Neural cell (in vitro differentiated cells): ENCODE measurements around the gene BEND5. TPM values are rescaled to one million over a fixed set of nuclear protein-coding genes. Genes with fewer than 3 reads are reported as not detected.

ENCODE experiments used
- H2AFZ ChIP-seq: fragments of 200-600, 300-800 bp; sonication (generic), shearing (Covaris generic); 2 replicates; pipeline ENCODE4 v1.6.0; 2014; ENCODE audit warnings: low read depth, mild to moderate bottlenecking, antibody characterized with exemption, low read length, moderate library complexity
- H3F3A ChIP-seq: fragments of 200-600 bp; shearing (Covaris generic); 2 replicates; pipeline ENCODE4 v1.6.1; 2016; ENCODE audit warnings: mild to moderate bottlenecking, moderate library complexity, mixed read lengths, antibody characterized with exemption, low read length; ENCODE audit not compliant: insufficient read depth, poor library complexity, severe bottlenecking
- H3K27ac ChIP-seq: fragments of 200-600, 300-800 bp; sonication (generic), shearing (Covaris generic); 2 replicates; pipeline ENCODE4 v1.5.1; 2014; ENCODE audit warnings: mild to moderate bottlenecking, low read length, moderate library complexity
- H3K27me3 ChIP-seq: fragments of 300-800, 200-600 bp; sonication (generic), shearing (Covaris generic); 2 replicates; pipeline ENCODE4 v1.6.0; 2014; ENCODE audit warnings: mild to moderate bottlenecking, low read depth, low read length, moderate library complexity; ENCODE audit not compliant: insufficient read depth
- H3K36me3 ChIP-seq: fragments of 300-800, 200-600 bp; sonication (generic), shearing (Covaris generic); 2 replicates; pipeline ENCODE4 v1.5.1; 2014; ENCODE audit warnings: mild to moderate bottlenecking, antibody characterized with exemption, low read length, moderate library complexity; ENCODE audit not compliant: insufficient read depth
- H3K4me2 ChIP-seq: fragments of 300-800, 200-600 bp; sonication (generic), shearing (Covaris generic); 2 replicates; pipeline ENCODE4 v1.6.0; 2014; ENCODE audit warnings: mild to moderate bottlenecking, low read length
- H3K4me3 ChIP-seq: fragments of 300-800, 200-600 bp; sonication (generic), shearing (Covaris generic); 2 replicates; pipeline ENCODE4 v1.5.1; 2014; ENCODE audit warnings: mild to moderate bottlenecking, low read length, moderate library complexity
- H3K79me2 ChIP-seq: fragments of 200-600 bp; shearing (Covaris generic); replicated peaks from 2 replicates; pipeline ENCODE4 v1.6.0; 2014; ENCODE audit warnings: mild to moderate bottlenecking, low read length, moderate library complexity; ENCODE audit not compliant: insufficient read depth
- H3K9ac ChIP-seq: fragments of 300-800, 200-600 bp; sonication (generic), shearing (Covaris generic); 2 replicates; pipeline ENCODE4 v1.6.1; 2016; ENCODE audit warnings: mild to moderate bottlenecking, low read length, mixed read lengths
- H3K9me2 ChIP-seq: fragments of 200-600 bp; shearing (Covaris generic); 2 replicates; pipeline ENCODE4 v1.6.1; 2016; ENCODE audit warnings: mild to moderate bottlenecking, low read length, mixed read lengths; ENCODE audit not compliant: insufficient read depth
- H3K9me3 ChIP-seq: fragments of 200-600, 300-800 bp; sonication (generic), shearing (Covaris generic); 2 replicates; pipeline ENCODE4 v1.6.1; 2016; ENCODE audit warnings: mild to moderate bottlenecking, mixed run types, low read length, moderate library complexity, mixed read lengths
- H4K20me1 ChIP-seq: fragments of 200-600 bp; shearing (Covaris generic); 2 replicates; pipeline ENCODE4 v1.6.1; 2016; ENCODE audit warnings: mild to moderate bottlenecking, mixed run types; ENCODE audit not compliant: insufficient read depth
- CTCF ChIP-seq: fragments of 450-650 bp; IDR thresholded peaks from 2 replicates; pipeline ENCODE4 v1.5.1; 2014; ENCODE audit warnings: antibody characterized with exemption, mild to moderate bottlenecking, moderate library complexity; ENCODE audit not compliant: poor library complexity, severe bottlenecking
- EP300 ChIP-seq: fragments of 450-650 bp; conservative IDR thresholded peaks from 2 replicates; pipeline ENCODE4 v1.6.1; 2014; ENCODE audit warnings: antibody characterized with exemption, mild to moderate bottlenecking, moderate library complexity; ENCODE audit not compliant: poor library complexity, severe bottlenecking
- EZH2 ChIP-seq: fragments of 200-600, 300-800 bp; shearing (Covaris generic), sonication (generic); IDR thresholded peaks from 2 replicates; pipeline ENCODE4 v1.6.1; 2014; ENCODE audit warnings: antibody characterized with exemption, low read length, borderline replicate concordance, mild to moderate bottlenecking; ENCODE audit not compliant: insufficient read depth, poor library complexity, severe bottlenecking
- MXI1 ChIP-seq: fragments of 450-650 bp; conservative IDR thresholded peaks from 2 replicates; pipeline ENCODE4 v1.6.1; 2014; ENCODE audit warnings: antibody characterized with exemption, mild to moderate bottlenecking; ENCODE audit not compliant: poor library complexity, severe bottlenecking
- POLR2AphosphoS5 ChIP-seq: IDR thresholded peaks from 2 replicates; pipeline ENCODE4 v1.6.1; 2012
- RAD21 ChIP-seq: fragments of 450-650 bp; conservative IDR thresholded peaks from 2 replicates; pipeline ENCODE4 v1.6.1; 2014; ENCODE audit warnings: antibody characterized with exemption, mild to moderate bottlenecking, moderate library complexity
- REST ChIP-seq: IDR thresholded peaks from 2 replicates; pipeline ENCODE4 v1.6.1; 2012; ENCODE audit warnings: borderline replicate concordance
- SMC3 ChIP-seq: fragments of 450-650 bp; conservative IDR thresholded peaks from 2 replicates; pipeline ENCODE4 v1.6.1; 2014; ENCODE audit warnings: antibody characterized with exemption, mild to moderate bottlenecking, moderate library complexity; ENCODE audit not compliant: poor library complexity
- TAF1 ChIP-seq: IDR thresholded peaks from 2 replicates; pipeline ENCODE4 v1.6.1; 2012; ENCODE audit warnings: low read depth
- polyA plus RNA-seq: library from polyadenylated mRNA; depleted of rRNA; stranded (reverse); fragments of >200 nt; gene quantifications from 2 replicates; pipeline ENCODE4 v1.2.3, GENCODE V29; 2014

BEND5 gene
- polyA plus RNA-seq, 1 donor from 2014 or later: 64.9 TPM

- TF ChIP-seq EP300 (no peak), MXI1 (no peak)
- H3K4me3 ChIP-seq: no peak overlapping the region
- H3K9me3 ChIP-seq: no peaks in the 10 kb centered on the region
- no peak overlapping the region for H2AFZ ChIP-seq
- no peaks in the 10 kb centered on the region for H3F3A ChIP-seq
- peaks cover 5% of the 10 kb centered on the region for H3K79me2 ChIP-seq
- peaks cover 18% of the 10 kb centered on the region for H3K36me3 ChIP-seq
- no peak overlapping the region for H3K27ac ChIP-seq
- no peaks in the 10 kb centered on the region for H4K20me1 ChIP-seq
- no peak overlapping the region for H3K9ac ChIP-seq
- H3K9me2 ChIP-seq: no peaks in the 10 kb centered on the region
- H3K4me2 ChIP-seq: no peak overlapping the region
- no peaks in the 10 kb centered on the region for H3K27me3 ChIP-seq
These were observed 15.3 kb downstream of the BEND5 start for GRCh38 chr1:48761411-48761810.

- Histone ChIP-seq H3K9me3 (no peaks in the 10 kb centered on the region), H4K20me1 (no peaks in the 10 kb centered on the region), H3K36me3 (peaks cover 19% of the 10 kb centered on the region), H3K9ac (no peak overlapping the region), H3K27ac (no peak overlapping the region), H3K4me3 (no peak overlapping the region), H3K79me2 (peaks cover 5% of the 10 kb centered on the region), H2AFZ (no peak overlapping the region), H3K27me3 (no peaks in the 10 kb centered on the region), H3K4me2 (no peak overlapping the region), H3K9me2 (no peaks in the 10 kb centered on the region), H3F3A (no peaks in the 10 kb centered on the region)
- TF ChIP-seq TAF1: no peak
- TF ChIP-seq POLR2AphosphoS5: no peak
- no peak for TF ChIP-seq REST
- TF ChIP-seq EZH2: no peak
These were observed 15.8 kb downstream of the BEND5 start for GRCh38 chr1:48760857-48761256.

GRCh38 chr1:48758976-48759375, 17.7 kb downstream of the BEND5 start:
- no peak overlapping the region for H2AFZ ChIP-seq
- TF ChIP-seq SMC3: no peak
- TF ChIP-seq EP300: no peak
- no peak for TF ChIP-seq CTCF
- no peak for TF ChIP-seq POLR2AphosphoS5
- no peak for TF ChIP-seq TAF1
- TF ChIP-seq MXI1: no peak
- no peak for TF ChIP-seq RAD21
- TF ChIP-seq REST: no peak
- H3F3A ChIP-seq: no peaks in the 10 kb centered on the region
- H3K9me2 ChIP-seq: no peaks in the 10 kb centered on the region
- no peak overlapping the region for H3K27ac ChIP-seq
- H3K4me3 ChIP-seq: no peak overlapping the region
- peaks cover 5% of the 10 kb centered on the region for H3K79me2 ChIP-seq
- no peaks in the 10 kb centered on the region for H4K20me1 ChIP-seq
- no peaks in the 10 kb centered on the region for H3K9me3 ChIP-seq
- H3K9ac ChIP-seq: no peak overlapping the region
- no peak overlapping the region for H3K4me2 ChIP-seq
- peaks cover 18% of the 10 kb centered on the region for H3K36me3 ChIP-seq
- H3K27me3 ChIP-seq: no peaks in the 10 kb centered on the region
